ENCODE results near the gene IFT81.

DNA sequence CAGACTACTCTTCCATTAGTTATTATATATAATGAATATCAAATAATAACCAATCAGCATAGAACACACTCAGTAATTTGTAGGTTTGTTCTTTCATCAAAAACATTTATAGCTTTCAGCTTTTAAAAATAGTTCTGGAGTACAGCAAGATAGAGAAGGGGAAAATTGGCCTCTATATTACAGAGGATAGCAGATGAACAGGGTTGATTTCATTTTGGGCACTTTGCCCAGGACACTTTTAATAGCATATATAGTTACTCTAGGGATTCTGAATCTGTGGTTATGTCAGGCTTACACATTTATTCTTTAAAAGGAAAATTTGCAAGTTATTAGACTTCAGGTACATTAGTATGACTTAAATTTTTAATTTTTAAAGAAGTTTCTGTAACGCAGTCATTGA lies 52.6 kb downstream of the IFT81 start:
- TF ChIP-seq, protein P1, sequence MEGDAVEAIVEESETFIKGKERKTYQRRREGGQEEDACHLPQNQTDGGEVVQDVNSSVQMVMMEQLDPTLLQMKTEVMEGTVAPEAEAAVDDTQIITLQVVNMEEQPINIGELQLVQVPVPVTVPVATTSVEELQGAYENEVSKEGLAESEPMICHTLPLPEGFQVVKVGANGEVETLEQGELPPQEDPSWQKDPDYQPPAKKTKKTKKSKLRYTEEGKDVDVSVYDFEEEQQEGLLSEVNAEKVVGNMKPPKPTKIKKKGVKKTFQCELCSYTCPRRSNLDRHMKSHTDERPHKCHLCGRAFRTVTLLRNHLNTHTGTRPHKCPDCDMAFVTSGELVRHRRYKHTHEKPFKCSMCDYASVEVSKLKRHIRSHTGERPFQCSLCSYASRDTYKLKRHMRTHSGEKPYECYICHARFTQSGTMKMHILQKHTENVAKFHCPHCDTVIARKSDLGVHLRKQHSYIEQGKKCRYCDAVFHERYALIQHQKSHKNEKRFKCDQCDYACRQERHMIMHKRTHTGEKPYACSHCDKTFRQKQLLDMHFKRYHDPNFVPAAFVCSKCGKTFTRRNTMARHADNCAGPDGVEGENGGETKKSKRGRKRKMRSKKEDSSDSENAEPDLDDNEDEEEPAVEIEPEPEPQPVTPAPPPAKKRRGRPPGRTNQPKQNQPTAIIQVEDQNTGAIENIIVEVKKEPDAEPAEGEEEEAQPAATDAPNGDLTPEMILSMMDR (IDR thresholded peaks at IDR 0.05) = no peak
- no peak for TF ChIP-seq FOXJ3 (CRISPR knock-in tag; IDR thresholded peaks at IDR 0.05; ENCODE audit: borderline replicate concordance)
- no peak for TF ChIP-seq GRHL2 (CRISPR knock-in tag; IDR thresholded peaks at IDR 0.05; ENCODE audit: insufficient replicate concordance, severe bottlenecking)
- TF ChIP-seq, protein P2, sequence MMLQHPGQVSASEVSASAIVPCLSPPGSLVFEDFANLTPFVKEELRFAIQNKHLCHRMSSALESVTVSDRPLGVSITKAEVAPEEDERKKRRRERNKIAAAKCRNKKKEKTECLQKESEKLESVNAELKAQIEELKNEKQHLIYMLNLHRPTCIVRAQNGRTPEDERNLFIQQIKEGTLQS (CRISPR knock-in tag; conservative IDR thresholded peaks at IDR 0.05) = no peak
- TF ChIP-seq, protein P3, sequence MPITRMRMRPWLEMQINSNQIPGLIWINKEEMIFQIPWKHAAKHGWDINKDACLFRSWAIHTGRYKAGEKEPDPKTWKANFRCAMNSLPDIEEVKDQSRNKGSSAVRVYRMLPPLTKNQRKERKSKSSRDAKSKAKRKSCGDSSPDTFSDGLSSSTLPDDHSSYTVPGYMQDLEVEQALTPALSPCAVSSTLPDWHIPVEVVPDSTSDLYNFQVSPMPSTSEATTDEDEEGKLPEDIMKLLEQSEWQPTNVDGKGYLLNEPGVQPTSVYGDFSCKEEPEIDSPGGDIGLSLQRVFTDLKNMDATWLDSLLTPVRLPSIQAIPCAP (CRISPR knock-in tag; IDR thresholded peaks at IDR 0.05) = no peak
- TF ChIP-seq ESRRA (CRISPR knock-in tag; IDR thresholded peaks at IDR 0.05; ENCODE audit: borderline replicate concordance) = no peak
- no peak for TF ChIP-seq CREB1 (CRISPR knock-in tag; IDR thresholded peaks at IDR 0.05)
- TF ChIP-seq, protein P4, sequence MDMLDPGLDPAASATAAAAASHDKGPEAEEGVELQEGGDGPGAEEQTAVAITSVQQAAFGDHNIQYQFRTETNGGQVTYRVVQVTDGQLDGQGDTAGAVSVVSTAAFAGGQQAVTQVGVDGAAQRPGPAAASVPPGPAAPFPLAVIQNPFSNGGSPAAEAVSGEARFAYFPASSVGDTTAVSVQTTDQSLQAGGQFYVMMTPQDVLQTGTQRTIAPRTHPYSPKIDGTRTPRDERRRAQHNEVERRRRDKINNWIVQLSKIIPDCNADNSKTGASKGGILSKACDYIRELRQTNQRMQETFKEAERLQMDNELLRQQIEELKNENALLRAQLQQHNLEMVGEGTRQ (CRISPR knock-in tag; IDR thresholded peaks at IDR 0.05) = no peak
- TF ChIP-seq, protein P5, sequence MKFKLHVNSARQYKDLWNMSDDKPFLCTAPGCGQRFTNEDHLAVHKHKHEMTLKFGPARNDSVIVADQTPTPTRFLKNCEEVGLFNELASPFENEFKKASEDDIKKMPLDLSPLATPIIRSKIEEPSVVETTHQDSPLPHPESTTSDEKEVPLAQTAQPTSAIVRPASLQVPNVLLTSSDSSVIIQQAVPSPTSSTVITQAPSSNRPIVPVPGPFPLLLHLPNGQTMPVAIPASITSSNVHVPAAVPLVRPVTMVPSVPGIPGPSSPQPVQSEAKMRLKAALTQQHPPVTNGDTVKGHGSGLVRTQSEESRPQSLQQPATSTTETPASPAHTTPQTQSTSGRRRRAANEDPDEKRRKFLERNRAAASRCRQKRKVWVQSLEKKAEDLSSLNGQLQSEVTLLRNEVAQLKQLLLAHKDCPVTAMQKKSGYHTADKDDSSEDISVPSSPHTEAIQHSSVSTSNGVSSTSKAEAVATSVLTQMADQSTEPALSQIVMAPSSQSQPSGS (CRISPR knock-in tag; IDR thresholded peaks at IDR 0.05; ENCODE audit: borderline replicate concordance, low read depth) = no peak
- TF ChIP-seq, protein P6, sequence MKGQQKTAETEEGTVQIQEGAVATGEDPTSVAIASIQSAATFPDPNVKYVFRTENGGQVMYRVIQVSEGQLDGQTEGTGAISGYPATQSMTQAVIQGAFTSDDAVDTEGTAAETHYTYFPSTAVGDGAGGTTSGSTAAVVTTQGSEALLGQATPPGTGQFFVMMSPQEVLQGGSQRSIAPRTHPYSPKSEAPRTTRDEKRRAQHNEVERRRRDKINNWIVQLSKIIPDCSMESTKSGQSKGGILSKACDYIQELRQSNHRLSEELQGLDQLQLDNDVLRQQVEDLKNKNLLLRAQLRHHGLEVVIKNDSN (CRISPR knock-in tag; IDR thresholded peaks at IDR 0.05) = no peak
- TF ChIP-seq, protein P7, sequence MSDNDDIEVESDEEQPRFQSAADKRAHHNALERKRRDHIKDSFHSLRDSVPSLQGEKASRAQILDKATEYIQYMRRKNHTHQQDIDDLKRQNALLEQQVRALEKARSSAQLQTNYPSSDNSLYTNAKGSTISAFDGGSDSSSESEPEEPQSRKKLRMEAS (CRISPR knock-in tag; IDR thresholded peaks at IDR 0.05) = no peak
- TF ChIP-seq, protein P8, sequence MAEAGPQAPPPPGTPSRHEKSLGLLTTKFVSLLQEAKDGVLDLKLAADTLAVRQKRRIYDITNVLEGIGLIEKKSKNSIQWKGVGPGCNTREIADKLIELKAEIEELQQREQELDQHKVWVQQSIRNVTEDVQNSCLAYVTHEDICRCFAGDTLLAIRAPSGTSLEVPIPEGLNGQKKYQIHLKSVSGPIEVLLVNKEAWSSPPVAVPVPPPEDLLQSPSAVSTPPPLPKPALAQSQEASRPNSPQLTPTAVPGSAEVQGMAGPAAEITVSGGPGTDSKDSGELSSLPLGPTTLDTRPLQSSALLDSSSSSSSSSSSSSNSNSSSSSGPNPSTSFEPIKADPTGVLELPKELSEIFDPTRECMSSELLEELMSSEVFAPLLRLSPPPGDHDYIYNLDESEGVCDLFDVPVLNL (CRISPR knock-in tag; IDR thresholded peaks at IDR 0.05; ENCODE audit: borderline replicate concordance, low read depth) = no peak
- TF ChIP-seq ZBTB21 (CRISPR knock-in tag; IDR thresholded peaks at IDR 0.05; ENCODE audit: borderline replicate concordance) = no peak
